ENCODE measurements around the gene ATAT1. TPM values are rescaled to one million over a fixed set of nuclear protein-coding genes. Genes with fewer than 3 reads are reported as not detected.
"Not testable (repeated sequence)": the region's sequence is repeated elsewhere in the genome, so short reads cannot be mapped to it uniquely, and the experiment has no call there.

ATAT1 gene
- polyA plus RNA-seq (2013, experiment 1 of 2): 18.8 TPM
- polyA plus RNA-seq (2013, experiment 2 of 2): 22.7 TPM

DNA sequence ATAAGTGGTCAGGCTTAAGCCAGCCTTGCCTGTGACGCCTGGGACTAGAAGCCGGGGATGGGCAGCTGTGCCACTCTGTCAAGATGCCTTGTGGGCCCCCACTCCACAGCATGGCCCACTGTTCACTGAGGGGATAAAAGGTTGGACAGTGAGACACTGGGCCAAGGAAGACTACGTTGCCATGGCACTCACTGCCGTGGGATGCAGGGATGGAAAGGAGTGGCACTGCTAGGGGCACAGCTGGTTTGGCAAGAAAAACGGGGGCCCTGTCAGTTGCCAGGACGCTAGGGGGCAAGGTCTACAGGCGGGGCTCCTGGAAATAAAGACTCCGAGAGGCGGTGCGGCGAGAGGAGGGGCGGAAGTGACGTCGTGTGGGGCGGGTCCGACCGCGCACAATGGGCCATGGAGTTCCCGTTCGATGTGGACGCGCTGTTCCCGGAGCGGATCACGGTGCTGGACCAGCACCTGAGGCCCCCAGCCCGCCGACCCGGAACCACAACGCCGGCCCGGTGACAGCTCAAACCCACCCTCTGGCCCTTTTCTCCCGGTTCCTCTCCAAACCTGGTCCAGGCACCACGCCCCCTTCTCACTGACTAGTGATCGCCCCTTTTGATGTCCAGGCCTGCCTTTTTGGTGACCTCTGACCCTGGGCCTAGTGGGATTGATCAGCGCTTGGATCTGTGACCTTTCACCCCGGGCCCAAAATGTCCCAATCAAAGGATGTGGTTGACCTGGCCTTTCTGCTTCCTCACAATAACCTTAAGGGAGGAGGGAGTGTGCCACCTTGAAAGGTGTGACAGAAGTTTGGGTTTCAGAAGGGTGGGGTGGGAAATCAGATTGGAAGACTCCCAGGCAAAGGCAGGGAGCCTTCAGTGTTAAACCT, at the start of gene ATAT1:
ATAT1 (plus strand) TSS at position 391 of the 883 bp plus-strand sequence.
- H3K4me3 ChIP-seq (ENCODE audit: low read length): peak within 1 kb of the TSS; percentile 82
- H3K27me3 ChIP-seq (ENCODE audit: insufficient read depth, low read length): no peaks in the 10 kb centered on the region
- peaks cover 4% of the 10 kb centered on the region; the same call in 1 of the 2 replicates for H3K4me1 ChIP-seq (ENCODE audit: insufficient read depth, low read length)
- peaks cover 80% of the 10 kb centered on the region for H3K36me3 ChIP-seq (ENCODE audit: insufficient read depth, low read length)
- 7% methylated on average over 36 of the region's 36 CpGs for WGBS
- H3K27ac ChIP-seq (ENCODE audit: low read depth, low read length): peak within 1 kb of the TSS; percentile 75
- H3K9me3 ChIP-seq (ENCODE audit: insufficient read depth, low read depth, low read length): no peaks in the 10 kb centered on the region
- peak within 1 kb of the TSS; percentile 86 for H3K9ac ChIP-seq (ENCODE audit: low read depth, low read length)

GRCh38 chr6:30578051-30578450, 48.6 kb upstream of the ATAT1 start:
- no peaks in the 10 kb centered on the region for H3K4me1 ChIP-seq (ENCODE audit: insufficient read depth, low read length)
- H3K4me3 ChIP-seq (ENCODE audit: low read length): no peak overlapping the region
- 97% methylated on average over 8 of the region's 8 CpGs for WGBS
- H3K9me3 ChIP-seq (ENCODE audit: insufficient read depth, low read depth, low read length): no peaks in the 10 kb centered on the region
- H3K27ac ChIP-seq (ENCODE audit: low read depth, low read length): no peak overlapping the region
- peaks cover 82% of the 10 kb centered on the region for H3K36me3 ChIP-seq (ENCODE audit: insufficient read depth, low read length)
- H3K9ac ChIP-seq (ENCODE audit: low read depth, low read length): no peak overlapping the region
- H3K27me3 ChIP-seq (ENCODE audit: insufficient read depth, low read length): no peaks in the 10 kb centered on the region

DNA sequence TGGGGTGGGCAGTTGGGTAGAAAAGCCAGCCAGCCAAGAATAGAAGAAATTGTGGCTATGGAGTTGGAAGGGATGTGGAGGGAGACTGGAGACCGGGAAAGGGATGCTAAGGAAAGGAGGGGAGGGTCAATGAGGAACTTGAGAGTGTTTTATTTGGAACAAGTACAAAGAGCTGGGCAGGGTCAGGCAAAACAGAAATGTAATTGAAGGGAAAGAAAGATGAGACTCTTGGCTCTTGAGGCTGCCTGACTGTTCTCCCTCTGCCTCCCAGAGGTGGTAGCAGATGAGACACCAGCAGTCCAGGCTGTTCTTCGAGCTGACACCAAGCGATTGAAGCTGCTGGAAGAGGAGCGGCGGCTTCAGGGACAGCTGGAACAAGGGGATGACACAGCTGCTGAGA, 42.8 kb upstream of the ATAT1 start:
- peaks cover 96% of the 10 kb centered on the region for H3K36me3 ChIP-seq (ENCODE audit: insufficient read depth, low read length)
- no peaks in the 10 kb centered on the region for H3K9me3 ChIP-seq (ENCODE audit: insufficient read depth, low read depth, low read length)
- no peak overlapping the region for H3K4me3 ChIP-seq (ENCODE audit: low read length)
- H3K27ac ChIP-seq (ENCODE audit: low read depth, low read length): no peak overlapping the region
- H3K9ac ChIP-seq (ENCODE audit: low read depth, low read length): no peak overlapping the region
- no peaks in the 10 kb centered on the region for H3K27me3 ChIP-seq (ENCODE audit: insufficient read depth, low read length)
- WGBS: 96% methylated on average over 5 of the region's 5 CpGs
- H3K4me1 ChIP-seq (ENCODE audit: insufficient read depth, low read length): no peaks in the 10 kb centered on the region

DNA sequence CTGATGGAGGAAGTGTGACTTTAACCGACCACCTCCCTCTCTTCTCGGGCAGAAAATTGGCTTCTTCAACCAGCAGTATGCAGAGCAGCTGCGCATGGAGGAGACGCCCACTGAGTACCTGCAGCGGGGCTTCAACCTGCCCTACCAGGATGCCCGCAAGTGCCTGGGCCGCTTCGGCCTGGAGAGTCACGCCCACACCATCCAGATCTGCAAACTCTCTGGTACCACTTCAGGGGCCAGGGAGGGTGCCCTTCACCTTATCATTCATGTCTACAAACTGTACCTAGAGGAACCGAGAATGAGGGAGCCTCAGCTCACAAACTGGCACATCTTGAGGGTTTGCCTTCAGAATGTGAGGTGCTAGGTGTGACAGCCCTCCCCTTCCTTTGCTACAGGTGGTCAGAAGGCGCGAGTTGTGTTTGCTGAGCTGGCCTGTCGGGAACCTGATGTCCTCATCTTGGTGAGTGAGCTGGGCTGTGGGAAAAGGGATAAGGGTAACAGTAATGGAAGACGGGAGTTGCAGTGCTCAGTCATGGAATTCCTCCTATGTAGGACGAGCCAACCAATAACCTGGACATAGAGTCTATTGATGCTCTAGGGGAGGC, 36.8 kb upstream of the ATAT1 start:
- no peak overlapping the region for H3K9ac ChIP-seq (ENCODE audit: low read depth, low read length)
- no peak overlapping the region for H3K4me3 ChIP-seq (ENCODE audit: low read length)
- no peaks in the 10 kb centered on the region for H3K9me3 ChIP-seq (ENCODE audit: insufficient read depth, low read depth, low read length)
- no peaks in the 10 kb centered on the region for H3K4me1 ChIP-seq (ENCODE audit: insufficient read depth, low read length)
- 96% methylated on average over 15 of the region's 15 CpGs for WGBS
- peaks cover 99% of the 10 kb centered on the region for H3K36me3 ChIP-seq (ENCODE audit: insufficient read depth, low read length)
- no peak overlapping the region for H3K27ac ChIP-seq (ENCODE audit: low read depth, low read length)
- no peaks in the 10 kb centered on the region for H3K27me3 ChIP-seq (ENCODE audit: insufficient read depth, low read length)

DNA sequence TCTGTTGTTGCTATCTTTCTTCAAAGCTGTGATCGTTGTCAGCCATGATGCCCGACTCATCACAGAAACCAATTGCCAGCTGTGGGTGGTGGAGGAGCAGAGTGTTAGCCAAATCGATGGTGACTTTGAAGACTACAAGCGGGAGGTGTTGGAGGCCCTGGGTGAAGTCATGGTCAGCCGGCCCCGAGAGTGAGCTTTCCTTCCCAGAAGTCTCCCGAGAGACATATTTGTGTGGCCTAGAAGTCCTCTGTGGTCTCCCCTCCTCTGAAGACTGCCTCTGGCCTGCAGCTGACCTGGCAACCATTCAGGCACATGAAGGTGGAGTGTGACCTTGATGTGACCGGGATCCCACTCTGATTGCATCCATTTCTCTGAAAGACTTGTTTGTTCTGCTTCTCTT, 36.2 kb upstream of the ATAT1 start:
- Histone ChIP-seq H3K4me1 (ENCODE audit: insufficient read depth, low read length) (no peaks in the 10 kb centered on the region), H3K27me3 (ENCODE audit: insufficient read depth, low read length) (no peaks in the 10 kb centered on the region), H3K9me3 (ENCODE audit: insufficient read depth, low read depth, low read length) (no peaks in the 10 kb centered on the region), H3K27ac (ENCODE audit: low read depth, low read length) (no peak overlapping the region), H3K4me3 (ENCODE audit: low read length) (no peak overlapping the region), H3K36me3 (ENCODE audit: insufficient read depth, low read length) (peaks cover 96% of the 10 kb centered on the region), H3K9ac (ENCODE audit: low read depth, low read length) (no peak overlapping the region)
- WGBS: 98% methylated on average over 8 of the region's 8 CpGs

DNA sequence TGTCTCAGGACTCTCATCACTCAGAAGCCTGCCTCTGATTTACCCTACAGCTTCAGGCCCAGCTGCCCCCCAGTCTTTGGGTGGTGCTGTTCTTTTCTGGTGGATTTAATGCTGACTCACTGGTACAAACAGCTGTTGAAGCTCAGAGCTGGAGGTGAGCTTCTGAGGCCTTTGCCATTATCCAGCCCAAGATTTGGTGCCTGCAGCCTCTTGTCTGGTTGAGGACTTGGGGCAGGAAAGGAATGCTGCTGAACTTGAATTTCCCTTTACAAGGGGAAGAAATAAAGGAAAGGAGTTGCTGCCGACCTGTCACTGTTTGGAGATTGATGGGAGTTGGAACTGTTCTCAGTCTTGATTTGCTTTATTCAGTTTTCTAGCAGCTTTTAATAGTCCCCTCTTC, 35.7 kb upstream of the ATAT1 start:
- Histone ChIP-seq H3K4me3 (ENCODE audit: low read length) (no peak overlapping the region), H3K27ac (ENCODE audit: low read depth, low read length) (no peak overlapping the region), H3K36me3 (ENCODE audit: insufficient read depth, low read length) (peaks cover 93% of the 10 kb centered on the region), H3K9me3 (ENCODE audit: insufficient read depth, low read depth, low read length) (no peaks in the 10 kb centered on the region), H3K9ac (ENCODE audit: low read depth, low read length) (no peak overlapping the region), H3K4me1 (ENCODE audit: insufficient read depth, low read length) (no peaks in the 10 kb centered on the region), H3K27me3 (ENCODE audit: insufficient read depth, low read length) (no peaks in the 10 kb centered on the region)
- WGBS: 100% methylated on average over 1 of the region's 1 CpG

DNA sequence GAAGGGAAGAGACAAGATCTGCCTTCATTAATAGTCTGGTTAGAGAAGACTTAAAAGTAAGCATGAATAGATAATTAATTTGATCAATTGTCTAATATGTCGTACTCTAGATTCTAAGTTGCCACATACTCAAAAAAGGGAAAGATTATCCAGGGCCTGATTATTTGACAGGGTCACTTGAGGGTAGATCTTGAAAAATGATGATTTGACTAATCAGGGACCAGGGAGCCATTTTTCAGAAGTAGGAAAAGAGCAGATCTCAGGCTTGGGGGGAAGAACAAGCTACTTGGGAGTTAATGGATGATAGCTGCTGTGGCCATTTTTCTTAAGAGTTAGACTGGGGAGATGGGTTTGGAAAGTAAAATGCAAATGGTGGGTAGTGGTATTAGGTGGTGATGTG, 34.4 kb upstream of the ATAT1 start:
- Histone ChIP-seq H3K4me1 (ENCODE audit: insufficient read depth, low read length) (no peaks in the 10 kb centered on the region), H3K4me3 (ENCODE audit: low read length) (no peak overlapping the region), H3K27me3 (ENCODE audit: insufficient read depth, low read length) (no peaks in the 10 kb centered on the region), H3K9me3 (ENCODE audit: insufficient read depth, low read depth, low read length) (no peaks in the 10 kb centered on the region), H3K27ac (ENCODE audit: low read depth, low read length) (no peak overlapping the region), H3K36me3 (ENCODE audit: insufficient read depth, low read length) (peaks cover 80% of the 10 kb centered on the region), H3K9ac (ENCODE audit: low read depth, low read length) (no peak overlapping the region)
- WGBS: 100% methylated on average over 1 of the region's 1 CpG

- 80% methylated on average over 15 of the region's 15 CpGs for WGBS
Measured at GRCh38 chr6:30597315-30598144, 29.1 kb upstream of the ATAT1 start.

DNA sequence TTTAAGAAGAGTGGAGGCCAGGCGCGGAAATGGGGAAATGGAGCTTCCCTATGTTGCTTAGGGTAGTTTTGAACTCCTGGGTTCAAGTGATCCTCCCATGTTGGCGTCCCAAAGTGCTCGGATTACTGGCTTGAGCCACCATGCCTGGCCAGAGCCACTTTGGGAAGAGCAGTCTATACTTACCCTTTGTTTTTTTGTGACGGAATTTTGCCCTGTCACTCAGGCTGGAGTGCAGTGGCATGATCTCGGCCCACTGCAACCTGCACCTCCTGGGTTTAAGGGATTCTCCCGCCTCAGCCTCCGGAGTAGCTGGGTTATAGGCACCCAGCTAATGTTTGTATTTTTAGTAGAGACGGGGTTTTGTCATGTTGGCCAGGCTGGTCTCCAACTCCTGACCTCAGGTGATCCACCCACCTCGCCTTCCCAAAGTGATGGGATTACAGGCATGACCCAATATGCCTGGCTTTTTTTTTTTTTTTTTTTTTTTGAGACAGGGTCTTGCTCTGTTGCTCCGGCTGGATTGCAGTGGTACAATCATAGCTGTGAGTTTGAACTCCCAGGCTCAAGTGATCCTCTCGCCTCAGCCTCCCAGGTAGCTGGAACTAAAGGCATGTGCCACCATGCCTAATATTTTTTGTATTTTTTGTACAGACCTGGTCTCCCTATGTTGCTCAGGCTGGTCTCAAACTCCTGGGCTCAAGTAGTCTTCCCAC, 27.6 kb upstream of the ATAT1 start:
- peaks cover 59% of the 10 kb centered on the region for H3K36me3 ChIP-seq (ENCODE audit: insufficient read depth, low read length)
- no peak overlapping the region for H3K4me3 ChIP-seq (ENCODE audit: low read length)
- no peak overlapping the region for H3K9ac ChIP-seq (ENCODE audit: low read depth, low read length)
- peak overlapping the region; percentile 67 for H3K27ac ChIP-seq (ENCODE audit: low read depth, low read length)
- H3K4me1 ChIP-seq (ENCODE audit: insufficient read depth, low read length): no peaks in the 10 kb centered on the region
- H3K27me3 ChIP-seq (ENCODE audit: insufficient read depth, low read length): no peaks in the 10 kb centered on the region
- 94% methylated on average over 12 of the region's 12 CpGs for WGBS
- no peaks in the 10 kb centered on the region for H3K9me3 ChIP-seq (ENCODE audit: insufficient read depth, low read depth, low read length)

More at GRCh38 chr6:30597315-30598144, 29.1 kb upstream of the ATAT1 start:
- H3K4me3 ChIP-seq (ENCODE audit: low read length); H3K9ac ChIP-seq (ENCODE audit: low read depth, low read length); H3K27me3 ChIP-seq (ENCODE audit: insufficient read depth, low read length); H3K27ac ChIP-seq (ENCODE audit: low read depth, low read length); H3K9me3 ChIP-seq (ENCODE audit: insufficient read depth, low read depth, low read length); H3K4me1 ChIP-seq (ENCODE audit: insufficient read depth, low read length): not testable (repeated sequence)
- H3K36me3 ChIP-seq (ENCODE audit: insufficient read depth, low read length): peaks cover 58% of the 10 kb centered on the region

DNA sequence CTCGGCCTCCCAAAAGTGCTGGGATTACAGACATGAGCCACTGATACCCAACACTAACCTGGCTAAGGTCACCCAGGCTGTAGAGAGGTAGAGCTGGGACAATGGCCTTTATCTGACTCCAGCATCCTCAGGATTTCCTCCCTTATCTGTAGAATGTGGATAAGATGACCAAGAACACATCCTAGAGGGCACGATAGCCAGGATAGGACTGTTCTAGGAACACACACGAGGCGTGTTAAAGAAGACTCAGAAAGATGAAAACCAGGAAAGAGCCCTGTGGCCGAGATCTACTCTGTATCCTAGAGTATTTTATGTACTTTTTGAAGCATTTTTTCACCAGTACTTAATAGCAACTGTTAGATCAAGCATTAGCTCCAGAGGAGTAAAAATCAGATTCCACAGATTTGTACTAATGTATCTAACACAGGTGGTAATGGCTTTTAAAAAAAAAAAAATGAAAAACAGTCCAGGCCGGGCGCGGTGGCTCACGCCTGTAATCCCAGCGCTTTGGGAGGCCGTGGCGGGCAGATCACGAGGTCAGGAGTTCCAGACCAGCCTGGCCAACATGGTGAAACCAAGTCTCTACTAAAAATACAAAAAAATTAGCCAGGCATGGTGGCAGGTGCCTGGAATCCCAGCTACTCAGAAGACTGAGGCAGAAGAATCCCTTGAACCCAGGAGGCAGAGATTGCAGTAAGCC, 26.9 kb upstream of the ATAT1 start:
- no peak overlapping the region for H3K4me3 ChIP-seq (ENCODE audit: low read length)
- no peaks in the 10 kb centered on the region for H3K4me1 ChIP-seq (ENCODE audit: insufficient read depth, low read length)
- H3K27me3 ChIP-seq (ENCODE audit: insufficient read depth, low read length): no peaks in the 10 kb centered on the region
- H3K36me3 ChIP-seq (ENCODE audit: insufficient read depth, low read length): peaks cover 59% of the 10 kb centered on the region
- 92% methylated on average over 13 of the region's 13 CpGs for WGBS
- no peak overlapping the region for H3K27ac ChIP-seq (ENCODE audit: low read depth, low read length)
- no peak overlapping the region for H3K9ac ChIP-seq (ENCODE audit: low read depth, low read length)
- no peaks in the 10 kb centered on the region for H3K9me3 ChIP-seq (ENCODE audit: insufficient read depth, low read depth, low read length)

Data from HUES64 (cell line).